ENCODE results near the gene EVI5L. TPM values are rescaled to one million over a fixed set of nuclear protein-coding genes. Genes with fewer than 3 reads are reported as not detected.

EVI5L gene
- polyA plus RNA-seq, 1 of the 3 experiments (the other 2 are of a cell fraction), result 9.7 TPM

DNA sequence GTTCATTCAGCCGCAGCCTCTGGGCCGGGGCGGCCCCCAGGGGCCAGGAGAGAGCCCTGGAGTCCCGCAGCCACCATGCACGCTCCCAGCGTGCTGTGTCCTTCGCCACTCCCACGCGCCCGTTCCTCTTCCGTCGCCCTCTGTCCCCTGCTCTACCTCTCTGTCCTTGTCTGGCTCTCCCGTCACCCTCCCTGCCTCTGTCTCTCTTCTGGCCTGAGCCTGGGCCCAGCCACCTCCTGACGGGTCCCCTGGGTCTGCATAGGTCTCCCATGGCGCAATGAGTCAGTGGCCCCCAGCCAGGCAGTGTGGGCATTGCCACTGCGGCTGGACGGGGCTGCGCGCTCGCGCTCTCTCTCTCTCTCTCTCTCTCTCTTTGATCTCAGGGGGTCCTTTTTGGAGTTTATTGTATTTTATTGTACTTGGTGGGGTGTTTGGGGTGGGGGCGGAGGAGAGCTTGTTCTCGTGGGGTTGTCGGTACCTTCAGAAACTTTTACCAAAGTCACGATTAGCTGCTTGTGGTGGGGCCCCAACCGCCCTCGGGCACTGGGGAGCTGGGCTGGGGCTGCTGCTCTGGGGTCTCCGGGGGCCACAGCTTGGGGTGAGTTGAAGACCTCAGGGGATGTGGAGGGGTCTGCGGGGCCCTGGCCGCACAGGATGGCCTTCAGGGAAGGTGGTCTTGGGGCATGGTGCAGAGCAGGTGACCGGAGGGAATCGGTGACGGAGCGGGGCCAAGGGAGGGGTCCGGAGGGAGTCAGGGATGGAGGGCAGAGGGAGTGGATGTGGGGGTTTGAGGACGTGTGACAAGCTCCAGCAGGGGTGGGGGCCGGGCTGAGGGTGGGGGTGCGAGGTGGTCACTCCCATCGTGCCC is 82.9 kb downstream of the EVI5L start:
- peaks cover 5% of the 10 kb centered on the region for H4K20me1 ChIP-seq (ENCODE audit: insufficient read depth)
- DNase-seq, result no peak
- no peaks in the 10 kb centered on the region for H3K9me2 ChIP-seq
- H3K79me2 ChIP-seq (ENCODE audit: insufficient read depth), result peaks cover 6% of the 10 kb centered on the region; the same call in 1 of the 2 replicates
- peaks cover 7% of the 10 kb centered on the region; the same call in 1 of the 2 replicates for H3K27me3 ChIP-seq (ENCODE audit: insufficient read depth)
- no peak for TF ChIP-seq NRF1 (IDR thresholded peaks at IDR 0.05; ENCODE audit: low read depth, low read length)
- no peak for TF ChIP-seq ELF1 (IDR thresholded peaks at IDR 0.05)
- no peak for TF ChIP-seq ZBTB33 (IDR thresholded peaks at IDR 0.05; ENCODE audit: borderline replicate concordance, low read depth)
- TF ChIP-seq EP300 (IDR thresholded peaks at IDR 0.05; ENCODE audit: borderline replicate concordance in 1 of 2, low read depth in 1 of 2, low read length in 1 of 2), result no peak
- no peak for TF ChIP-seq FOXJ3 (CRISPR knock-in tag; IDR thresholded peaks at IDR 0.05)
- no peak for TF ChIP-seq RXRA (IDR thresholded peaks at IDR 0.05; ENCODE audit: borderline replicate concordance, low read depth)
- peaks cover 6% of the 10 kb centered on the region for H3F3A ChIP-seq (replicated peaks; ENCODE audit: insufficient read depth)
- H3K4me2 ChIP-seq, result no peak overlapping the region
- WGBS (ENCODE audit: low lambda C conversion rate), result 96% methylated on average over 33 of the region's 39 CpGs
- CTCF ChIA-PET, result interaction anchor here (1.5 kb wide), 1 partner anchor 9 kb away, joined by 5 read pairs; the partner anchor contains the start of gene MAP2K7
- H2AFZ ChIP-seq (ENCODE audit: low read depth), result no peak overlapping the region
- no peak overlapping the region for H3K4me3 ChIP-seq (ENCODE audit: low read depth in 2 of 2, low read length in 1 of 2)
- POLR2A ChIA-PET, result no interaction called here
- peaks cover 0 to 35% of the 10 kb centered on the region in 2 experiments for H3K36me3 ChIP-seq (replicated peaks in 1 of 2; ENCODE audit: control insufficient read depth in 1 of 2, insufficient read depth in 2 of 2, low read length in 1 of 2)
- H3K9ac ChIP-seq, result no peak overlapping the region
- H3K9me3 ChIP-seq, result no peaks in the 10 kb centered on the region
- no peak overlapping the region for H3K27ac ChIP-seq (ENCODE audit: low read depth in 2 of 2, low read length in 1 of 2)
- H3K4me1 ChIP-seq (ENCODE audit: control insufficient read depth in 1 of 2, insufficient read depth in 2 of 2, low read depth in 1 of 2, low read length in 1 of 2), result peaks cover 0 to 9% of the 10 kb centered on the region in 2 experiments; a peak in 2 of 4 replicates

GRCh38 chr19:7913652-7914051 is 83.6 kb downstream of the EVI5L start:
- DNase-seq, result no peak
- Histone ChIP-seq H2AFZ (ENCODE audit: low read depth) (no peak overlapping the region), H3K4me3 (ENCODE audit: low read depth in 2 of 2, low read length in 1 of 2) (no peak overlapping the region), H3K9me2 (no peaks in the 10 kb centered on the region), H3K9ac (no peak overlapping the region), H3K4me1 (ENCODE audit: control insufficient read depth in 1 of 2, insufficient read depth in 2 of 2, low read depth in 1 of 2, low read length in 1 of 2) (peaks cover 0 to 9% of the 10 kb centered on the region in 2 experiments; a peak in 2 of 4 replicates), H4K20me1 (ENCODE audit: insufficient read depth) (no peaks in the 10 kb centered on the region; the same call in 1 of the 2 replicates), H3K36me3 (replicated peaks in 1 of 2; ENCODE audit: control insufficient read depth in 1 of 2, insufficient read depth in 2 of 2, low read length in 1 of 2) (peaks cover 0 to 35% of the 10 kb centered on the region in 2 experiments), H3K27me3 (ENCODE audit: insufficient read depth) (peaks cover 7% of the 10 kb centered on the region; the same call in 1 of the 2 replicates), H3K79me2 (ENCODE audit: insufficient read depth) (no peaks in the 10 kb centered on the region), H3K27ac (ENCODE audit: low read depth in 2 of 2, low read length in 1 of 2) (no peak overlapping the region), H3F3A (replicated peaks; ENCODE audit: insufficient read depth) (peaks cover 6% of the 10 kb centered on the region), H3K9me3 (no peaks in the 10 kb centered on the region), H3K4me2 (no peak overlapping the region)
- ChIA-PET CTCF (no interaction called here), POLR2A (no interaction called here)
- WGBS (ENCODE audit: low lambda C conversion rate), result 91% methylated on average over 10 of the region's 10 CpGs
- TF ChIP-seq MEF2A (IDR thresholded peaks at IDR 0.05; ENCODE audit: borderline replicate concordance, low read depth) (no peak), RAD21 (IDR thresholded peaks at IDR 0.05; ENCODE audit: low read length) (no peak), SIN3A (IDR thresholded peaks at IDR 0.05; ENCODE audit: borderline replicate concordance, low read depth, low read length) (no peak), SMC3 (IDR thresholded peaks at IDR 0.05; ENCODE audit: low read depth, low read length) (no peak), RCOR1 (IDR thresholded peaks at IDR 0.05; ENCODE audit: low read length) (no peak), REST (IDR thresholded peaks at IDR 0.05; ENCODE audit: low read depth, low read length) (no peak), USF1 (IDR thresholded peaks at IDR 0.05; ENCODE audit: borderline replicate concordance, low read depth) (no peak), MXI1 (IDR thresholded peaks at IDR 0.05; ENCODE audit: low read depth, low read length) (no peak), YY1 (IDR thresholded peaks at IDR 0.05; ENCODE audit: low read depth) (no peak), GABPA (IDR thresholded peaks at IDR 0.05; ENCODE audit: low read depth) (no peak), POLR2AphosphoS5 (IDR thresholded peaks at IDR 0.05; ENCODE audit: low read depth, low read length) (no peak), USF2 (IDR thresholded peaks at IDR 0.05; ENCODE audit: borderline replicate concordance, low read depth, low read length) (no peak), RFX5 (IDR thresholded peaks at IDR 0.05; ENCODE audit: low read length) (no peak)
